ENCODE measurements around the gene ARHGAP45. TPM values are rescaled to one million over a fixed set of nuclear protein-coding genes. Genes with fewer than 3 reads are reported as not detected.
"Not testable (repeated sequence)": the region's sequence is repeated elsewhere in the genome, so short reads cannot be mapped to it uniquely, and the experiment has no call there.

ARHGAP45 gene, protein sequence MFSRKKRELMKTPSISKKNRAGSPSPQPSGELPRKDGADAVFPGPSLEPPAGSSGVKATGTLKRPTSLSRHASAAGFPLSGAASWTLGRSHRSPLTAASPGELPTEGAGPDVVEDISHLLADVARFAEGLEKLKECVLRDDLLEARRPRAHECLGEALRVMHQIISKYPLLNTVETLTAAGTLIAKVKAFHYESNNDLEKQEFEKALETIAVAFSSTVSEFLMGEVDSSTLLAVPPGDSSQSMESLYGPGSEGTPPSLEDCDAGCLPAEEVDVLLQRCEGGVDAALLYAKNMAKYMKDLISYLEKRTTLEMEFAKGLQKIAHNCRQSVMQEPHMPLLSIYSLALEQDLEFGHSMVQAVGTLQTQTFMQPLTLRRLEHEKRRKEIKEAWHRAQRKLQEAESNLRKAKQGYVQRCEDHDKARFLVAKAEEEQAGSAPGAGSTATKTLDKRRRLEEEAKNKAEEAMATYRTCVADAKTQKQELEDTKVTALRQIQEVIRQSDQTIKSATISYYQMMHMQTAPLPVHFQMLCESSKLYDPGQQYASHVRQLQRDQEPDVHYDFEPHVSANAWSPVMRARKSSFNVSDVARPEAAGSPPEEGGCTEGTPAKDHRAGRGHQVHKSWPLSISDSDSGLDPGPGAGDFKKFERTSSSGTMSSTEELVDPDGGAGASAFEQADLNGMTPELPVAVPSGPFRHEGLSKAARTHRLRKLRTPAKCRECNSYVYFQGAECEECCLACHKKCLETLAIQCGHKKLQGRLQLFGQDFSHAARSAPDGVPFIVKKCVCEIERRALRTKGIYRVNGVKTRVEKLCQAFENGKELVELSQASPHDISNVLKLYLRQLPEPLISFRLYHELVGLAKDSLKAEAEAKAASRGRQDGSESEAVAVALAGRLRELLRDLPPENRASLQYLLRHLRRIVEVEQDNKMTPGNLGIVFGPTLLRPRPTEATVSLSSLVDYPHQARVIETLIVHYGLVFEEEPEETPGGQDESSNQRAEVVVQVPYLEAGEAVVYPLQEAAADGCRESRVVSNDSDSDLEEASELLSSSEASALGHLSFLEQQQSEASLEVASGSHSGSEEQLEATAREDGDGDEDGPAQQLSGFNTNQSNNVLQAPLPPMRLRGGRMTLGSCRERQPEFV
- total RNA-seq = 20.7 TPM

DNA sequence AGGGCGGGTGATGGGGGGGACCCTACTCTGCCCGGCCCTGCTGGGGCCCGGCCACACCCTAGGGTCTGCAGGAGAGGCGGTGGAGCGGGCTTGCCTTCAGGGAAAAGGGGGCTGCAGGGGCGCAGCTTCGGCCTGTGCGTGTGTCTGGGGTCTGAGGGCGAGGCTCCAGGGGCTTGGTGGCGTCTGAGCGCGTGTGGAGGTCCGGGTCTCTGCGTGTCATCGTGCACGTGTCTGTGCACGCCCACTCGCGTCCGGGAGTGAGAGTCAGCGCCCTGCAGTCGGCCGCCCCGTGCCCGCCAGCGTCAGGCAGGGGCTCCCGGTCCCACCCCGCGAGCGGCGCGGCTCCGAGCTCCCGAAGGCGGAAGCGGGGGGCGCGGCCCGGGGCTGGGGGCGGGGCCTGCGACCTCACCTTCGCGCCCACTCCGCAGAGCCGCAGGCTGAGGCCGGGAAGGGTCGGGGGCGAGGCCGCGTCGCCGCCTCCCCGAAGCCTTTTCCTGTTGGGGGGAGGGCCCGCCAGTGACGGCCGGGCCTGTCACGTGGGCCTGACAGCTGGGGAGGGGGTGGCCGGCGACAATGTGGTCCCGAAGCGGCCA lies at the start of gene ARHGAP45:
Gene ARHGAP45 (plus strand): TSS at position 420 of the 593 bp plus-strand sequence. CDS start 239 bp downstream, outside the sequence.
- no peak for DNase-seq (ENCODE audit: low spot score)

DNA sequence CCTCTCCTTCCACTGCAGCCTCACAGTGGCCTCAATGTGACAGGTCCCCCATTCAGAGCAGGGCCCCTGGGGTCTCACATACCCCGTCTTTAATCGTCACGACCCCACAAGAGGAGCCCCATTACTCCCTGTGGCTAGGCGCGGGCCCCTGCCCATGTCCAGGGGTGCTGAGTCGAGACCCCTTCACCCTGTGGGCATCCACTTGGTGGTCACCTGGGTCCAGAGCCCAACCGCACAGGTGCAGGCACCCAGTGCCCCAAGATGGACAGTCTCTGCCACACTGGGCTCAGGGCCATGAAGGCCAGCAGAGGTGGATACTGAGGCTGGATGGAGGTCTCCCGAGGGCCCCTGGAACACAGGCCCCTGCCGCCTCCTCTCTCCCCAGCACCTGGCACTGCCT lies 49.1 kb upstream of the ARHGAP45 start:
- DNase-seq (ENCODE audit: low spot score) = no peak

DNA sequence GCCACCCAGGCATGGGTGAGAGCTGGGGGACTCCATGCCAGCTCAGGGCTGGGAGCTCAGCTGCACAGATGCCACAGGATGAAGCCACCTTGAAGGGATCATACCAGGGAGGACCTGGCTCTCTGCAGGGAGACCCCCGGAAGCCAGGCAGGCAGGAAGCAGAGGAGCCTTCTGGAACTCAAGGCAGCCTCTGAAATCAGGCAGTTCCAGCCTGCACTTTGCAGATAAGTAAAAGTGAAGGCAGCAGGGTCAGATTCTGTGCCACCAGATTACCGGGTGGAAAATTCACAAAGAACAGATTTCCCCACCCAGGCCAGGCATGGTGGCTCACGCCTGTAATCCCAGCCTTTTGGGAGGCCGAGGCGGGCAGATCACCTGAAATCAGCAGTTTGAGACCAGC lies 48.6 kb upstream of the ARHGAP45 start:
- DNase-seq (ENCODE audit: low spot score) = no peak

DNA sequence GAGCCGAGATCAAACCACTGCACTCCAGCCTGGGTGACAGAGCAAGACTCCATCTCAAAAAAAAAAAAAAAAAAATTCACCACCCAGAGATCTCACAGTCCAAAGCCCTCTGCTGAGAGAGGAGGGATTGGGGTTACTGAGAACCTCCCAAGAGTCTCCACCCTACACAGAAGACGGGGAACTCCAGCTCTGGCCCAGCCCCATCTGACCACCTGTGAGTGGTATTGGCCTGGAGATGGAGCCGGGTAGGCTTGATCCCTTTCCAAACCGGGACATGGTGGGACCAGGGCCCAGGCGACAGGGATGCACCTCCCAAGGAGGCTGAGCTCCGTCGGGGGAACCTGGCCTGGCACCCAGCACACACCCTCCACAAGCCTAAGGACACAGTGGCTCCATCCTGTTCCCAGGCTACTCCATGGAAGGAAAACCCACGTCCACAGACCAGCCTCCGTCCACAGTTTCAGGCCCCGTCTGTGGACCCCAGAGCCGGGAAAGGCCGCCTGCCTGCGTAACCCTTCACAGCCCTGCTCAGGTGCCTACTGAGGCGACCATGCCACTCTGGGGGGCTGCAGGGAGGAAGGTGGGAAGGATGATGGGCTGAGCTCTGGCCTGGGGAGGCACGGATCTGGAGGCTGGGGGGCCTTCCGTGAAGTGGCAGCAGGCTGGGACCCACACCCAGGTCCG lies 47.9 kb upstream of the ARHGAP45 start:
- no peak for DNase-seq (ENCODE audit: low spot score)

DNA sequence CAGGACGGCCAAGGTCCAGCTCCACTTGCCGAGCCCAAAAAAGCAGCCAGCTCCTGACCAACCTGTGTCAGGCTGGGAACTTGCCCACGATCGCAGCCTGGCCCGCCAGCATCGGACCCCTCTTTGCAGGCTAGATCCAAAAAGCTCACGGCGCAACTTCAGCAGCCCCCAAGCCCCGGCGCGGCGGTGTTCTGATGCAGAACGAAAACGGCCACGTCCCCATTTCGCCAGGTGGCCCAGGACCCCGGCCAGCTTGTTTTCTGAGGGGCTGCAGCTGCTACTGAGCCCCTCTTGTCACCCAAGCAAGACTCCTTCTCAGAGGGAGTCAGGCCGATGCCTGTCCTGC lies 47.4 kb upstream of the ARHGAP45 start:
- DNase-seq (ENCODE audit: low spot score) = no peak

DNA sequence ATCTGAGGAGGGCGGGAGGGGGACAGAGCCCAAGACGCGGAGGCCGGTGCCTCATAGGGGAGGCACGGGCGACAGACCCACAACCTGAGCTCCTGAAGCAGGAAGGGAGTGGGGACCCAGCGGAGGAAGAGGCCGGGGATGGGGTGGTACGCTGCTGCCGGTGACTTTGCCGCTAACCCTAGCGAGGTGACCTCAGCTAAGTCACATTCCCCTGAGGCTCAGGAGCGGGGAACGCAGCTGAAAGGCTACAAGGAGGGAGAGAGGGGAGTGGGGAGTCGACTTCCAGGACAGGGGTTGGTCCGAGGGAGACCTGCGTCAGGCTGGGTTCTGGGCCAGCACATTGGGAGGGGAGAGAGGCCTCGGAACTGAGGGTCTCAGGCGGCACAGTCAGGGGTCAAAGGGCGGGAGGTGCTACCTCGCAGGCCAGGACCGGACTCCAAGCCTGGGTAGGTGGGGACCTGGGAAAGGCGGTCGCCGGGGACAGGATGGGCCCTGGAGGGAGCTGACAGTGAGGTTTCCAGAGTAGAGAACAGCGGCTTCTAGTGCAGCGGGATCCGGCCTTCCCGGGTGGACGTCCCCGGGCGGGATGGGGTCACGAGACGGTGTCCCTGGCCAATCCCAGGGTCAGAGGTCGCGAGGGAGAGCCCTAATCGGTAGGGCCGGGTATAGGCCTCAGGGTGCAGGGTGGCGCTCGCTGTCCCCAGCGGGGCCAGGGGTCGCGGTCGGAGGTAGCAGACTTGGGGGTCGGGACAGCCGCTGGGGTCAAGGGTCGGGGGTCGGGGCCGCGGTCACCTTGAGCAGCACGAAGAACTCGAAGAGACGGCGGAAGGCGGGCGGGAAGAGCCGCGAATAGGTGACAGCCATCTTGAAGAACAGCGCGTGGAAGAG lies 46.7 kb upstream of the ARHGAP45 start:
- no peak for DNase-seq (ENCODE audit: low spot score)

DNA sequence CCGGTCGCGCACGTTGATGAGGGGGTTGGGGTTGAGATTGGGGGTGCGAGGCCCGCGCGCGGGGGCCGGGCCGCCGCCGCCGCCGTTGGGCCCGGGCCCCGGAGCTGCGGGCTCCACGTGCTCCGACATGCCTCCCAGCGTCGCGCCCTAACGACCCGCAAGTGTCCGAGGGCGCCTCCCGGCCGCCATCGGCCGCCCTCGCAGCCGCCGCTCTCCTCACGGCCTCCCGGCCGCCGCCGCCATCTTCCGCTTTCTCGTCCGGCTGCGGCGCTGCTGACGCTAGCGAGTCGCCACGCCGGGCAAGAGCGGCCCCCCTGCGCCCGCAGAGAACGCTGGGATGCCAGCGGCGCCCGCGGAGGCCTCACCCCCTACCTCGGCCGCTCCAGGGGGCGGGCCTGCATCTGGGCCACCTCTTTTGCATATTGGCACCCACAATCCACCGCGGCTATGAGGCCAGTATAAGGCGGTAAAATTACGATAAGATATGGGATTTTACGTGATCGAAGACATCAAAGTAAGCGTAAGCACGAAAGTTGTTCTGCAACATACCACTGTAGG lies 46.0 kb upstream of the ARHGAP45 start, which contains the start of gene TMEM259:
Gene TMEM259 (minus strand): TSS at position 256 of the 558 bp plus-strand sequence. CDS start 127 bp downstream, at position 129.
- DNase-seq (ENCODE audit: low spot score) = peak; percentile 98

DNA sequence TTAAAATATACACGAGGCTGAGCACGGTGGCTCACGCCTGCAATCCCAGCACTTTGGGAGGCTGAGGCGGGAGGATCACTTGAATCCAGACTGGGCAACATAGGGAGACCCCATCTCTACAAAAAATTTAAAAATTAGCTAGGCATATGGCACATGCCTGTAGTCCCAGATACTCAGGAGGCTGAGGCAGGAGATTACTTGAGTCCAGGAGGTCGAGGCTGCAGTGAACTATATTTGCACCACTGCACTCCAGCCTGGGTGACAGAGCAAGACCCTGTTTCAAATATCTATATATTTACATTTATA lies 43.1 kb upstream of the ARHGAP45 start:
- DNase-seq (ENCODE audit: low spot score) = not testable (repeated sequence)

DNA sequence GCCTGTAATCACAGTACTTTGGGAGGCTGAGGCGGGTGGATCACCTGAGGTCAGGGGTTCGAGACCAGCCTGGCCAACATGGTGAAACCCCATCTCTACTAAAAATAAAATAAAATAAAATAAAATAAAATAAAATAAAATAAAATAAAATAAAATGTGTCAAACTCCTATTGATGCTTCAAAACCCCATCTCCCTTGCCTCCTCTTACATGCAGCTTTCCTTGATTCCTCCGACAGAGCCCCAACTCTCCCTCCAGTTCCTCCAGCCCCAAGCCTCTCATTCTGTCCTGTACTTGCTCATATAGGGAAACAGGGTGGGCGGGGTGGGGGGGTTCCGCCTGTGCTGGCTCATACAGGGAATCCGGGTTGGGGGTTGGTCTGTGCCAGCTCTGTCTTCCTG lies 41.9 kb upstream of the ARHGAP45 start:
- DNase-seq (ENCODE audit: low spot score) = not testable (repeated sequence)

DNA sequence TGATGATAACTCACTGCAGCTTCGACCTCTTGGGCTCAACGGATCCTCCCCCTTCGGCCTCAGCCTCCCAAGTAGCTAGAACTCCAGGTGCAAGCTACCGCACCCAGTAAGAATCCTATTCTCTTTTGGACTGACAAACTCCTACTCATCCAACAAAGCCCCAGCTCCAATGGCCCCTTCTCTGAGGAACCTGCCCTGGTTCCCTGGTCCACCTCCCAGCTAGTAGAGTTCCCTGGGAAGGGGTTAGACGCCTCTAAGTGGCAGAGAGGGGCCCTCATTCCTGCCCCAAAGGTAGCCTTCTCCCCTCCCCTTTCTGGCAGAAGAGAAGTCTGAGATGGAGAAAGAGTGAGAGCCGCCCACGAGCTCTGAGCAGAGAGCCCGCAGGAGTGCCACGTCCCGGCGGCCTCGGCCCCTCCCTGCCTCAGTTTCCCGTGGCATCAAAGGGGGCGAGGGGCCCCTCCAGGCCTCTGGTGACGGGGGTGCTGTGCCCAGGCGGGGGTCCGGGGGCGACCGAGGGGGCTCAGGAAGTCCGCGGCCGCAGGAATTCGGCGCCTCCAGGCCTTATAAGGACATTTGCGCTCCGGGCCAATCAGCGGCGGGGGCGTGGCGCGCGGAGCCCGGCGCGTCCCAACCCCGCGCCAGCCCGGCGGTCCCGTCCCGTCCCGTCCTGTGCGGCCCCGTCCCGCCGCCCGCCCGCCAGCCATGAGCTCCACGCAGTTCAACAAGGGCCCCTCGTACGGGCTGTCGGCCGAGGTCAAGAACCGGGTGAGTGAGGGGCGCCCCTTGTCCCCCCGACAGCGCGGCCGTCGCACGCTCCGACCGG lies 40.8 kb upstream of the ARHGAP45 start, which contains the start of gene CNN2:
Gene CNN2 (plus strand): TSS at position 649 of the 823 bp plus-strand sequence. CDS start 54 bp downstream, at position 703.
- DNase-seq (ENCODE audit: low spot score) = peak; percentile 86

DNA sequence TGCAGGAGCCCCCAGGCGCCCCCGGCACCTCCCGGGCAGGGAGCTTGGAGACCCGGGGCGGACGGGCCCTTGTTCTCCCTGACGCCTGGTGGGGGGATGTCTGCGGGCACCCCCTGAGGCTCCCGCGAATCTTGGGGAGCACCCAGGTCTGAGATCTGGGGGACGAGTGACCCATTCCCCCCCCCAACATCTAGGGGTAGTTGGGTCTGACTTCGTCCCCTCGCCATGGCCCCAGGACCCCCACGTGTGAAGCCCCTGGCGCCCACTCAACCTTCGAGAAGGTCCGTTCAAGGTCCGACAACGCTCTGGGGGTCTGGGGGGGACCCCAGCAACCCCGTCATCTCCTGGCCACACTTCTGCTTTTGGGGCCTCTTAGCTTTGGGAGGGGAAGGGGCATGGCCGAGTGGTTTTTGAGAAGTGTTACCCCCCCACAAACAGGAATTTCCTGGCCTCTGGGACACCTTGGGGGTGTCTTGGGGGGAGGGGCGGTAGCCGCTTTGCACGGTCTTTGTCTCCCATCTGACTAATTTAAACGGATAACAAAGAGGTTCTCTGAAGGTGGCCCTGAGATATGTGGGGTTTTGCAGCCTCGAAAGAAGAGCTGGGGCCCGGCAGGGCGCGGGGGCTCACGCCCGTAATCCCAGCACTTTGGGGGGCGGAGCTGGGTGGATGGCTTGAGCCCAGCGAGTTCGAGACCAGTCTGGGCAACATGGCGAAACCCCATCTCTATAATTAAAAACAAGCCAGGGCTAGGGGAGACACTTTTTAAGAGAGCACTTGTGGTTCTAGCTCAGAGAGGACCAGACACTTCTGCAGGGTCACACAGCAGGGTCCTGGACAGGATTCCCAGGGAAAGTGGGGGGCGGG lies 40.0 kb upstream of the ARHGAP45 start:
- no peak for DNase-seq (ENCODE audit: low spot score)

DNA sequence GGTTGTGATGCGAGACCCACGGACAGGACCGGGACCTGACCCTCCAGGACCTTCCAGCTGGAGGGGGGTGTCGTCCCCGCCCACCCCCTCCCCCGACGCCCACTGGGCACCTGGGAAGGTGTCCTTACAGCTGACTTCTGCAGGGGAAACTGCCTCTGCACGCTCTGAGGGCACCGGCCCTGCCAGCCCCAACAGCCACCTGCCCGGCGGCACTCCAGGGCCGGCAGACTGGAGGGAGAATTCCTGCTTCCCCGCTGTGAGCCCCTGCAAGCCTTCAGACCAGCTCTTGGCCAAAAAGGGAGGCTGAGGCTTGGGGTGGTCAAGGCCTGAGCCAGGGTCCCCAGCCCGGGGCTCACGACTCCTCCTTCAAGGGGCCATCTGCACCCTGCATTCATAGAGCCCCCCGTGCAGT lies 39.3 kb upstream of the ARHGAP45 start:
- no peak for DNase-seq (ENCODE audit: low spot score)

DNA sequence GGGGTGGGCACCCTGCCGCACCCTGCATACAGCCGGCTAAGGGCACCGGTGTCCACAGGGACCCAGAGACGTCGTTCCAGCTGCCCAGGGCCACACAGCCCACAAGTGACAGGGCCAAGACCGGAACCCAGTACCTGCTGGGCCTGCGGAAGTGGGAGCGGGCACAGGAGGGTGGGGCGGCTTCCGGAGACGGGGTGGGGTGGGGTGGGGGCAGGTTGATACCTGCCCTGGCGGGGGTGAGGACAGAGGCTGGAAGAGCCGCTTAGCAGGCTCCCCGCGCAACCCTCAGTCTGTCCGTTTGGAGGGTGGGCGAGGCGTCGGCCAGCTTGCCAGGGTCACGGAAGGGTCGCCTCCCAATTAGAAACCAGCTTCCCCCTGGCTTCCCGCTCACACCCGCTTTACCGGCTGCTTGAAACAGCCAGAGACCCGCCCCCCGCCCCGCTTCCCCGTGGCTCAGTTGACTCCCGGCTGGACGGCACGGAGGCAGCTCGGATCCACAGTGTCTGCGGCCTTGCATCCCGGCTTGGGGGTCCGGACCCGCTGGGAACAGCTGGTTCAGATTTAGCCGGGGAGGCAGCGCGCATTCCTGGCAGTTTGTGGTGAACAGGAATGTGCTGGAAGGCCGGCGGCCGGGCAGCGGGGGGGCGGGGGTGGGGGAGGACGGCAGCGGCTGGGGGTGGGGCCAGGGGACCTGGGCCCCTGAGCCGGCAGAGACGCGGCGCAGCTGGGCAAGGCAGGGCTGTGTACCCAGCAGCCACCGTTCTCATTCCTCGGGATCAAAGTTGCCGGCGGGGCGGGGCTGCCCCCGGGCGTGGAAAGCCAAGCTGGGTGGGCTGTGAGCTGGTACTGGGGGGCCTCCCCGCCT lies 38.7 kb upstream of the ARHGAP45 start:
- peak; percentile 84 for DNase-seq (ENCODE audit: low spot score)

DNA sequence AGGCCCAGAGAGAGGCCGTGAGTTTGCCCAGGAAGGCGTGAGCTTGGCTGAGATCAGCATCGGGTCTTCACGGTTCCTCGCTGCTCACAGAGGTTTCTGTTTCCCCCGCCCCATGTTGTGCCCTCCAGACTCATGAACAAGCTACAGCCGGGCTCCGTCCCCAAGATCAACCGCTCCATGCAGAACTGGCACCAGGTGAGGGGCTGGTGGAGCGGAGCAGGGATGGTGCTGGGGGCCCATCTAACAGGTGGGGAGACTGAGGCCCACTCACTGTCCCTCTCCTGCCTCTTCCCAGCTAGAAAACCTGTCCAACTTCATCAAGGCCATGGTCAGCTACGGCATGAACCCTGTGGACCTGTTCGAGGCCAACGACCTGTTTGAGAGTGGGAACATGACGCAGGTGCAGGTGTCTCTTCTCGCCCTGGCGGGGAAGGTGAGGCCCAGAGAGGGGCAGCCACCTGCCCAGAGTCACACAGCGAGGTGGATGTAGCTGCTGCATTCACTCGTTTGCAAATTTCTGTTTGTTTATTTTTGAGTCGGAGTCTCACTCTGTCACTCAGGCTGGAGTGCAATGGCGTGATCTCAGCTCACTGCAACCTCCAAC lies 34.6 kb upstream of the ARHGAP45 start:
- no peak for DNase-seq (ENCODE audit: low spot score)

DNA sequence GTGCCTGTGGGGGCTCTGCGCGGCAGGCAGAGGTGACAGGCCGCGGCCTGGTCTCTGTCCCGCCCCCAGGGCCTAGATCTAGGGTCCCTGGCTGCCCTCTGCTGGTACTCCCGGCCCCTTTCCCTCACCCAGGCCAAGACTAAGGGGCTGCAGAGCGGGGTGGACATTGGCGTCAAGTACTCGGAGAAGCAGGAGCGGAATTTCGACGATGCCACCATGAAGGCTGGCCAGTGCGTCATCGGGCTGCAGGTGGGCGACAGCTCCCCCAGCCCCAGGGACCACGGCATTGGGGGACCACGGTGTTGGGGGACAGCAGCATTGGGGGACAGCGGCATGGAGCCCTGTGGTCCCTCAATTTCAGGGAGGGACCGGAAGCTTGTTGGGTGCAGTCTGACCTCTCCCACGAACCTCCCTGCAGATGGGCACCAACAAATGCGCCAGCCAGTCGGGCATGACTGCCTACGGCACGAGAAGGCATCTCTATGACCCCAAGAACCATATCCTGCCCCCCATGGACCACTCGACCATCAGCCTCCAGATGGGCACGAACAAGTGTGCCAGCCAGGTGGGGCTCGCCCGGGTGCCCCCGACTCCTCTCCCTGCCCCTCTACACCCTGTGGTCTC lies 30.9 kb upstream of the ARHGAP45 start:
- no peak for DNase-seq (ENCODE audit: low spot score)

DNA sequence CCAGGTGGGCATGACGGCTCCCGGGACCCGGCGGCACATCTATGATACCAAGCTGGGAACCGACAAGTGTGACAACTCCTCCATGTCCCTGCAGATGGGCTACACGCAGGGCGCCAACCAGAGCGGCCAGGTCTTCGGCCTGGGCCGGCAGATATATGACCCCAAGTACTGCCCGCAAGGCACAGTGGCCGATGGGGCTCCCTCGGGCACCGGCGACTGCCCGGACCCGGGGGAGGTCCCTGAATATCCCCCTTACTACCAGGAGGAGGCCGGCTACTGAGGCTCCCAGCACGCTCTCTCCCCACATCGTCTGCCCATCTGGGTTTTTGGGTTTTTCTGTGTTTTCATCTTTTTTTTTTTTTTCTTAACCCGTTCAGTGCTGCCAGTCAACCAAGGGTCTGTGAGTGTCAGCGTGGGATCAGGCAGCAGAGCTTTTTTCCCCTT lies 29.3 kb upstream of the ARHGAP45 start:
- no peak for DNase-seq (ENCODE audit: low spot score)
